Spinal cord (tissue), 10 donors: ENCODE measurements around the gene SFPQ. TPM values are rescaled to one million over a fixed set of nuclear protein-coding genes. Genes with fewer than 3 reads are reported as not detected.
A peak's percentile ranks its signal among the peaks of the same experiment; 100 is the strongest.

ENCODE experiments used
- DNase-seq, 6 donors: peaks; one replicate each; pipeline versions ENCODE4 v3.0.0 to v3.0.0-alpha.2; 2013 to 2015; ENCODE audit warnings: low spot score in 6 of 6, low read depth in 4 of 6
- H3K27ac ChIP-seq: one replicate; pipeline ENCODE4 v1.5.1; 2013; ENCODE audit warnings: low read depth, low read length, control low read depth
- H3K27me3 ChIP-seq: one replicate; pipeline ENCODE4 v1.6.1; 2013; ENCODE audit warnings: low read length; ENCODE audit not compliant: control insufficient read depth, insufficient read depth
- H3K36me3 ChIP-seq: one replicate; pipeline ENCODE4 v1.6.1; 2013; ENCODE audit warnings: low read length; ENCODE audit not compliant: control insufficient read depth, insufficient read depth
- H3K4me1 ChIP-seq: one replicate; pipeline ENCODE4 v1.6.1; 2013; ENCODE audit warnings: low read length; ENCODE audit not compliant: control insufficient read depth, insufficient read depth
- H3K4me3 ChIP-seq: one replicate; pipeline ENCODE4 v1.5.1; 2013; ENCODE audit warnings: low read depth, low read length, control low read depth
- H3K9me3 ChIP-seq: one replicate; pipeline ENCODE4 v1.6.1; 2013; ENCODE audit warnings: low read length; ENCODE audit not compliant: control insufficient read depth, insufficient read depth
- WGBS: methylation state at CpG from one replicate; pipeline ENCODE4 v1.1.5; 2013; ENCODE audit warnings: missing lambda C conversion rate; ENCODE audit not compliant: insufficient coverage; 5-methylcytosine and 5-hydroxymethylcytosine counted together
- polyA plus RNA-seq, 2 donors: library from polyadenylated mRNA; unstranded; fragments of 120-200 nt; gene quantifications; one replicate each; pipeline ENCODE4 v1.2.1, GENCODE V29; 2013; ENCODE audit not compliant: insufficient read length in 2 of 2
- total RNA-seq, 2 donors: library from RNA; depleted of rRNA in 1 of 2; stranded (reverse); fragments of 120-200 nt in 1 of 2; fragments of >200 nt in 1 of 2; gene quantifications; one replicate each; pipeline versions ENCODE4 v1.2.3 to v1.2.4, GENCODE V29; 2013 to 2014
- donor health status: healthy.

The SFPQ gene
- total and polyA plus RNA-seq, 4 donors, result 241 to 635 (median 469) TPM

DNA sequence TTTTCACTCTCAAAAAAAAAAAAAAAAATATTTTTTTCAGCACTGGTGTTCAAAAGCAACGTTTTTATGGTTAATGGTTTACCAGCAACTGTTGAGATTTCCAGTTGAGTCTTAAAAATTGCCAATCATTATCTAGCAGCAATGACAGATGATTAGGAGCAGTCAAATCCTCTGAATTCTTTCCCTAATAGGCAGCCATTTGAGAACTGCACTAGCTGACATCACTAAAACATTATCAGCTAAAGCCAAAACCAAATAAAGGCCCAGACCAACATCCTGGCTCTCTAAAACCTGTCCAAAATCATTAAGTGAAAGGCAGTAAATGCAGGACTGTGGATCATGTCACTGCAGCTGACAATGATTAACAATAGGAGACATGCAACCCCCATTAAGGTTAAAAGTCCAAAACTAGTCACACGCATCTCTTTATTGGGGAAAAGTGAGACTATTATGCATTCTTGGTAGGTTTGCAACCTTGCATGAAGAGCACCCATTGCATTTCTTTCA, 14.0 kb downstream of the SFPQ start:
- H3K4me1 ChIP-seq, result peaks cover 3% of the 10 kb centered on the region
- DNase-seq, result no peak
- H3K9me3 ChIP-seq, result no peaks in the 10 kb centered on the region
- no peak overlapping the region for H3K4me3 ChIP-seq
- peaks cover 39% of the 10 kb centered on the region for H3K36me3 ChIP-seq
- no peaks in the 10 kb centered on the region for H3K27me3 ChIP-seq
- no peak overlapping the region for H3K27ac ChIP-seq
- no CpG with 5 or more reads among the region's 2 CpGs for WGBS

DNA sequence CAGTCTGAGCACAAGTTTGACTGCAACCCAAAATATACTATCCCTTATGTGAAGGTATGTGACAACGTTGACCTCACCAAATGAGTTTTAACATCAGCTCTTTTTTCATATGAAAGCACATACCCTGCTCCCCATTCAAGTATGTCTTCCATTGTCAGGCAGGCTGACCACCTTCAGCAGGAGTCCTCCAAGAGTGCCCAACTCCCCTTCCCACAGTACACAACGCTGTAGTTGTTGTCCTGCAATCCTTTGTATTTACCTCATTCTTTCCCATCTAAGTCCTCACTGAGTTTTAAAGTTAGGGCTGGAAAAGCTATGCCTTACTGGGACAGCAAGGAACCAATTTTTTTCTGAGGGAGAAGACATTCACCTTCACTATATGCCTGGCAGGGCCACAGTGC, 14.7 kb downstream of the SFPQ start:
- no peaks in the 10 kb centered on the region for H3K9me3 ChIP-seq
- H3K27me3 ChIP-seq, result no peaks in the 10 kb centered on the region
- DNase-seq, result no peak
- H3K36me3 ChIP-seq, result peaks cover 35% of the 10 kb centered on the region
- WGBS, result no CpG with 5 or more reads among the region's 2 CpGs
- H3K4me1 ChIP-seq, result peaks cover 3% of the 10 kb centered on the region
- no peak overlapping the region for H3K27ac ChIP-seq
- no peak overlapping the region for H3K4me3 ChIP-seq

DNA sequence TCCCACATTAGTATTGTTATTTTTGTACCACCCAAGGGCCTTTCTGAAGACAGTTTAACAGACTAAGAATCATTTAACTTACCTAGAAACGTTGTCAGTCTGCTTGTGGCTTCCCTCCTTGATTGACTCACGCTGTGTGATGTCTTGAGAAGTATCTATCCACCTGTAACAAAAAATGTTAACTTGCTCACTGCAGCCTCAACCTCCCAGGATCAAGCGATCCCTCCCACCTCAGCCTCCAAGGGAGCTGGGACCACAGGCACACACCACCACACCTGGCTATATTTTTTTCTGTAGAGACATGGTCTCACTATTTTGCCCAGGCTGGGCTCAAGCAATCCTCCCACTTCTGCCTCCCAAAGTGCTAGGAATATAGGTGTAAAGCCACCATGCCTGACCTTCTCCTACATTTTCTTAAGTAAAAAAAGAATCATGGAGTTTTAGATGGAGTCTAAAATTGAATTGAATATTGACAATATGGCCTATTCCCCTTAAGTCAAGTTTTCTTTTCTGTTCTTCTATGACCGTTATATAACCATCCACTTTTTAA, 15.6 kb downstream of the SFPQ start:
- Histone ChIP-seq H3K27ac (no peak overlapping the region), H3K4me3 (no peak overlapping the region), H3K36me3 (peaks cover 32% of the 10 kb centered on the region), H3K27me3 (no peaks in the 10 kb centered on the region), H3K9me3 (no peaks in the 10 kb centered on the region), H3K4me1 (no peaks in the 10 kb centered on the region)
- no peak for DNase-seq
- WGBS, result no CpG with 5 or more reads among the region's 4 CpGs

DNA sequence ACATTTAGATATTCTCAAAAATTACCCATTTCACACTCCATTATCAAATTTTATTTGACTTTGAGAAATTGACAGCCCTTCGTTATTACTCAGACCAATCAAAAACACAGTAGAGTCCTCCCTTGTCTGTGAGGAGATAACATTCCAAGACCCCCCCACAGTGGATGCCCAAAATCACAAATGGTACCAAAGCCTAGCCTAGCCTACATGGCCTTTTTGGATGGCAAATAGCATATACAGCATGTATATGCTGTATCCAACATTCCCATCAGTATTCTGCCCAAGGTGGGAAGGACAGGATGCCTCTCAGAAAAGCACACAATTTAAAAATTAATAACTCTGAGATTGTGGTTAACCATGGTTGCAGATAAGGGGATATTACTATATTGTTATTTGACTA, 17.3 kb downstream of the SFPQ start:
- Histone ChIP-seq H3K9me3 (no peaks in the 10 kb centered on the region), H3K4me1 (no peaks in the 10 kb centered on the region), H3K27ac (no peak overlapping the region), H3K4me3 (no peak overlapping the region), H3K36me3 (peaks cover 29% of the 10 kb centered on the region), H3K27me3 (no peaks in the 10 kb centered on the region)
- no CpG with 5 or more reads among the region's 1 CpG for WGBS
- no peak for DNase-seq

DNA sequence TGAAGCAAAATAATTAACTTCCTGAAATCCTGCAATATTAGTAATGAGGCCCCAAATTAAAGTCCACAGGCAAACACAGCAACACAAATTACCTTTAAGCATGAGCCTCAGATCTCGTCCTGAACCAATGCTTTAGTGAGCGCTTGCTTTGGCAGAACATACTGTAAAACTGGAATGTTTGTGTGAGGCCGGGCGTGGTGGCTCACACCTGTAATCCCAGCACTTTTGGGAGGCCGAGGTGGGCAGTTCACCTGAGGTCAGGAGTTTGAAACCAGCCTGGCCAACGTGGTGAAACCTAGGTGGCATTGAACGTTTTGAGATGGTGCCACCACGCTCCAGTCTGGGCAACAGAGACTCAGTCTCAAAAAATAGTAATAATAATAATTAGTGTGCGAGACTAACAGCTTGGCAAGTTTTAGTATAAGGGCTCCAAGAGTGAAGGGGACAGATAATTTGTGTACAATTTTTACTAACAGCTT, 17.8 kb downstream of the SFPQ start:
- no peak for DNase-seq
- Histone ChIP-seq H3K4me1 (no peaks in the 10 kb centered on the region), H3K27me3 (no peaks in the 10 kb centered on the region), H3K27ac (no peak overlapping the region), H3K9me3 (no peaks in the 10 kb centered on the region), H3K4me3 (no peak overlapping the region), H3K36me3 (peaks cover 27% of the 10 kb centered on the region)
- WGBS, result 98% methylated on average over 5 of the region's 9 CpGs

DNA sequence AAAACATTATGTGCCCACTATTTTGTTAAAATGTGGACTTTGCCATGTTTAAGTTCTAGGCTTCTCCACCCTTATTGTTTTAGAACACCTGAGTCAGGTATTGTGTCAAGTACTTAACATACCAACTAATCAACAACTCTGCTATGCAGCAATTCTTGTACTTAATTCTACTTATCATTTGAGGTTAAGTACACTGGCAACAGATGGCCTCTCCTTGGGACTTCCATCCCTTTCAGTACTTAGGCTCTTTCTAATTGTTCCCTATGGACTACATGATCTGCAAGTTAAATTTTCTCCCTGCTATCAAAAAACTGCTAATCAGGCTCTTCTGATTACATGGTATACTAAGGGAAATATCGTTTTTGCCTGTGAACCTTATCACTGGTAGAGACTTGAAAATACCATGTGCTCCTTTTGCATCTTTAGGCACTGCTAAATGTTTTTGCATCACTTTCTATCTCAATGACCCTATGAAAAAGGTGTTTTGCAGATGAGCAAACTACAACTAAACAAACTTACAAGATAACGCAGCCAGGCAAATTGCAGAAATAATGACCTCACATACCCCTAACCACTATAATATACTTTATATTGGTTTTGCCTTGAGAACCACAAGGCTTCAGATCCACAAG, 18.9 kb downstream of the SFPQ start:
- no peak overlapping the region for H3K4me3 ChIP-seq
- peaks cover 26% of the 10 kb centered on the region for H3K36me3 ChIP-seq
- no peaks in the 10 kb centered on the region for H3K4me1 ChIP-seq
- peak in 1 of 6 donors; percentile 50 for DNase-seq
- H3K27me3 ChIP-seq, result no peaks in the 10 kb centered on the region
- H3K9me3 ChIP-seq, result no peaks in the 10 kb centered on the region
- WGBS, result no CpG with 5 or more reads among the region's 2 CpGs
- no peak overlapping the region for H3K27ac ChIP-seq

DNA sequence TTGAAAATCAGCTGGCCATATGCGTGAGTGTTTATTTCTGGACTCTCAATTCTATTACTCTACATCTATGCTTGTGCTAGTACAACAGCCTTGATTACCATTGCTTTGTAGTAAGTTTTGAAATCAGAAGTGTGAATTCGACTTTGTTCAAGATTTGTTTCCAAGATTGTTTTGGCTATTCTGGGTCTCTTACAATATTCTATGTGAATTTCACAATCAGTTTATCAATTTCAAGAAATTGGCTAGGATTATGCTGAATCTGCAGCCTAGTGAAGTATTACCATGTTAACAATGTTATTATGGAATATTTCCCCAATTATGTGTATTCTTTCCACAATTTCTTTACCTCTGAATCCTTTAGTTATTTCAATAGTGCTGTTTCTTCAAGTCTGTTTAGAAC, 19.5 kb downstream of the SFPQ start:
- Histone ChIP-seq H3K4me1 (no peaks in the 10 kb centered on the region), H3K36me3 (peaks cover 24% of the 10 kb centered on the region), H3K4me3 (no peak overlapping the region), H3K27me3 (no peaks in the 10 kb centered on the region), H3K9me3 (no peaks in the 10 kb centered on the region), H3K27ac (no peak overlapping the region)
- no CpG with 5 or more reads among the region's 2 CpGs for WGBS
- DNase-seq, result no peak

DNA sequence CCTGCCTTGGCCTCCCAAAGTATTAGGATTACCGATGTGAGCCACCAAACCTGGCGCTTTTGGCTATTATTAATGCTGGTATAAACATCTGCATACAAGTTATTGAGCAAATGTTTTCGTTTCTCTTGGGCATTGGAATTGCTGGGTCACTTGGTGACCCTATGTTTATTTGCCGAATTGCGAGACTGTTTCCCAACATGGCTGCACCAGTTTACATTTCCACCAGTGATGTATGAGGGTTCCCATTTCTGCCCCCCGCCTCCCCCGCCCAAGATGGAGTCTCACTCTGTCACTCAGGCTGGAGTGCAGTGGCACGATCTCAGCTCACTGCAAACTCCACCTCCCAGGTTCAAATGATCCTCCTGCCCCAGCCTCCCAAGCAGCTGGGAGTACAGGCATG, 20.9 kb downstream of the SFPQ start:
- Histone ChIP-seq H3K27ac (no peak overlapping the region), H3K36me3 (peaks cover 16% of the 10 kb centered on the region), H3K4me1 (no peaks in the 10 kb centered on the region), H3K27me3 (no peaks in the 10 kb centered on the region), H3K9me3 (no peaks in the 10 kb centered on the region), H3K4me3 (no peak overlapping the region)
- WGBS, result 92% methylated on average over 2 of the region's 8 CpGs
- no peak for DNase-seq

DNA sequence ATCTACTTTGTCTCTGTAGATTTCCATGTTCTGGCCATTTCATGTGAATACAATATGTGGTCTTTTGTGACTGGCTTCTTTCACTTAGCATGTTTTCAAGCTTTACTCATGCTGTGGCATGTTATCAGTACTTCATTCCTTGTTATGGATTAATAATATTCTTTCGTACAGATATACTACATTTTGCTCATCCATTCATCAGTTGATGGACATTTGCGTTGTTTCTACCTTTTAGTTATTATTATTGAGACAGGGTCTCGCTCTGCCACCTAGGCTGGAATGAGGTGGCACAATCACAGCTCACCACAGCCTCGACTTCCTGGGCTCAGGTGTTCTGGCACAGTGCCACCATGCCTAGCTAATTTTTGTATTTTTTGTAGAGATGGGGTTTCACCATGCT, 21.4 kb downstream of the SFPQ start:
- peaks cover 12% of the 10 kb centered on the region for H3K36me3 ChIP-seq
- DNase-seq, result no peak
- H3K9me3 ChIP-seq, result no peaks in the 10 kb centered on the region
- H3K4me1 ChIP-seq, result no peaks in the 10 kb centered on the region
- no peak overlapping the region for H3K4me3 ChIP-seq
- H3K27me3 ChIP-seq, result no peaks in the 10 kb centered on the region
- 92% methylated on average over 2 of the region's 4 CpGs for WGBS
- H3K27ac ChIP-seq, result no peak overlapping the region

DNA sequence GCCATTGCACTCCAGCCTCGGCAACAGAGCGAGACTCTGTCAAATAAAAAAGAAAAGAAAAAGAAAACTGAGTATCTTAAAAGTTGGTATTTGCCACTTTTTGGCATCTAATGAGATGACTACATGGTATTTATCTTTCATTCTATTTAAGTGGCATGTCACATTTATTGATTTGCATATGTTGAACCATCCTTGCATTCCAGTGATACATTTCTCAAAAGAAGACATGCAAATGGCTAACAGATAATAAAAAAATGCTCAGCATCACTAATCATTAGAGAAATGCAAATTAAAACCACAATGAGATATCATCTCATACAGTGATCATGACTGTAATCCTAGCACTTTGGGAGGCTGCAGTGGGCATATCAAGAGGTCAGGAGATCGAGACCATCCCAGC, 28.1 kb downstream of the SFPQ start:
- no peak overlapping the region for H3K27ac ChIP-seq
- H3K4me1 ChIP-seq, result no peaks in the 10 kb centered on the region
- peaks cover 2% of the 10 kb centered on the region for H3K9me3 ChIP-seq
- WGBS, result 100% methylated on average over 1 of the region's 3 CpGs
- DNase-seq, result no peak
- H3K27me3 ChIP-seq, result no peaks in the 10 kb centered on the region
- H3K4me3 ChIP-seq, result no peak overlapping the region
- no peaks in the 10 kb centered on the region for H3K36me3 ChIP-seq
